ENCODE data around the gene CAPN11.
"Not testable (repeated sequence)": the region's sequence is repeated elsewhere in the genome, so short reads cannot be mapped to it uniquely, and the experiment has no call there.

The CAPN11 gene

GRCh38 chr6:44131892-44132291 is 26.7 kb upstream of the CAPN11 start:
- DNase-seq (ENCODE audit: low read depth): no peak

- no peak for DNase-seq (ENCODE audit: low read depth)
Measured at GRCh38 chr6:44132476-44132875, 26.1 kb upstream of the CAPN11 start.

- DNase-seq (ENCODE audit: low read depth): no peak
Measured at GRCh38 chr6:44133003-44133931, 25.4 kb upstream of the CAPN11 start.

- no peak for DNase-seq (ENCODE audit: low read depth)
Measured at GRCh38 chr6:44133981-44134711, 24.5 kb upstream of the CAPN11 start.

- no peak for DNase-seq (ENCODE audit: low read depth)
Measured at GRCh38 chr6:44135173-44135758, 23.4 kb upstream of the CAPN11 start.

GRCh38 chr6:44135875-44136274 is 22.7 kb upstream of the CAPN11 start:
- DNase-seq (ENCODE audit: low read depth): no peak

GRCh38 chr6:44138717-44139350 is 19.8 kb upstream of the CAPN11 start:
- DNase-seq (ENCODE audit: low read depth): no peak

- no peak for DNase-seq (ENCODE audit: low read depth)
Measured at GRCh38 chr6:44139351-44139743, 19.3 kb upstream of the CAPN11 start.

- DNase-seq (ENCODE audit: low read depth): no peak
Measured at GRCh38 chr6:44142835-44143234, 15.8 kb upstream of the CAPN11 start.

GRCh38 chr6:44143731-44144130 is 14.9 kb upstream of the CAPN11 start:
- no peak for DNase-seq (ENCODE audit: low read depth)

GRCh38 chr6:44144536-44144935 is 14.1 kb upstream of the CAPN11 start:
- not testable (repeated sequence) for DNase-seq (ENCODE audit: low read depth)

- no peak for DNase-seq (ENCODE audit: low read depth)
Measured at GRCh38 chr6:44145839-44146238, 12.8 kb upstream of the CAPN11 start.

- DNase-seq (ENCODE audit: low read depth): no peak
Measured at GRCh38 chr6:44146685-44147084, 11.9 kb upstream of the CAPN11 start.

GRCh38 chr6:44147256-44147655 is 11.4 kb upstream of the CAPN11 start:
- no peak for DNase-seq (ENCODE audit: low read depth)

- no peak for DNase-seq (ENCODE audit: low read depth)
Measured at GRCh38 chr6:44148306-44148705, 10.3 kb upstream of the CAPN11 start.

GRCh38 chr6:44149369-44150012 is 9.1 kb upstream of the CAPN11 start:
- no peak for DNase-seq (ENCODE audit: low read depth)

- DNase-seq (ENCODE audit: low read depth): no peak
Measured at GRCh38 chr6:44150317-44150917, 8.2 kb upstream of the CAPN11 start.

- DNase-seq (ENCODE audit: low read depth): peak; percentile 69
Measured at GRCh38 chr6:44151348-44152108, 7.1 kb upstream of the CAPN11 start.

- no peak for DNase-seq (ENCODE audit: low read depth)
Measured at GRCh38 chr6:44152109-44152461, 6.5 kb upstream of the CAPN11 start.

GRCh38 chr6:44152533-44152932 is 6.1 kb upstream of the CAPN11 start:
- DNase-seq (ENCODE audit: low read depth): no peak

GRCh38 chr6:44154067-44154466 is 4.6 kb upstream of the CAPN11 start:
- no peak for DNase-seq (ENCODE audit: low read depth)
